HG03108 (cell line): ENCODE measurements around the gene ZNF14.
"Not testable (repeated sequence)": the region's sequence is repeated elsewhere in the genome, so short reads cannot be mapped to it uniquely, and the experiment has no call there.

Source experiments
- ATAC-seq: cut with Tn5 transposase; IDR thresholded peaks from one replicate; pipeline ENCODE4 v1.9.1; 2021; ENCODE audit warnings: moderate library complexity; ENCODE audit not compliant: unreplicated experiment

ZNF14 gene

DNA sequence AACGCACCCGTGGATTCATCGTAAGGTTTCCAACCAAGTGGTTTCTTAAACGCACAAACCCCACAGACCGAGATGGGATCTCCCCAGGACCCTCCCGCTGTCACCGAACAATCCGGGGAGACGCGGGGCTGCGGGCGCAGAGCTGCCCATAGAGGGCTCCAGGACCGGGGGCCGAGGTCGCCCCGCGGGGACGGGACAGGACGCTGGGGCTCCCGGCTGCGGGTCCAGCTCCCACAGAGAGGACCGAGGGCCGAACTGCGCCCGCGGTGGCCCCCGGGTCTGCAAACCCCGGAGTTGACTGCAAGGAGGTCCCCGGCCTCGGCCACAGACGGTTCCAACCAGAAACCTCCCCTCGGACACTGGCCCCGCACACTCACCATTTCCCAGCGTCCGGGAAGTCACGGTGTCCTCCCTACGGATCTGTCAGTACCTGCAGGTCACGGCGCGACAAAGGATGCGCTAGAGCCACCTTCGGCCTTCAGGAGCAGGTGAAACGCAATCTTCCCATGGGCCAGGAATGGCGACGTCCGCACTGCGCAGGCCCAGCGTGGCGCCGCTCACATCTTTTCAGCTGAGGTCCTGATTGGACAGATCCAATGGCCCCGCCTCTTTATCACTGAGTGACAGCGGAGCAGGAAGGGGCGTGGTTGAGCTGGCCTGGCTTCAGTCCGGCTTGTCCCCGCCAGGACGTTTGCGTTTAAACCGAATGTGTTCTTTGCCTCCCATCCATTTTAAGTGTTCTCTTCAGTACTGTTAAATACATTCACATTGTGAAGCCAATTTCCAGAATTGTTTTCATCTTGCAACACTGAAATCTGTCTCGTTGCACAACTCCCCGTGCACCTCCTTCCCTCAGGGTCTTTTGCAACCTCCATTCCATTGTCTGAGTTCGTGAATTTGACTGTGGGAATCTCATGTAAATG lies at the start of gene ZNF14:
ZNF14 (minus strand) TSS at position 534 of the 923 bp plus-strand sequence; CDS start at position 380, 154 bp downstream.
- ATAC-seq = peak; percentile 99

DNA sequence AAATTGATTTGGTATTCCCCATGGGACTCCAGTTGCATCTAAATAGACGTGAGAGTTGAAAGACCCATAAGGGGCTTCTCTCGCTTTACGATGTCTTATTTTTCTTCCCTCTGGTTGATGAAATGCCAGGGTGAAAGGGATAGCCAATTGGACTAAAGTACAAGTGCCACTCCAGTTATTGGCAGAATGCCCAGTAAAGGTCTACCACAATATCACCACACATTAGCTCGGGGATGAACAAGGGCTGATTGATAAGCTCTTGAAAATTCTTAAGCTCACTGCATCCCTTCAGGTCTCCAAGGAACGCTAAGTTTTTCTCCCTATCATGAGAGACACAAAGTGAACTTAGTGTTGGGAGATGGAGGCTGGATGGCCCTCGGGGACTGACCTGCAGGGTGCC lies 48.9 kb upstream of the ZNF14 start:
- not testable (repeated sequence) for ATAC-seq

DNA sequence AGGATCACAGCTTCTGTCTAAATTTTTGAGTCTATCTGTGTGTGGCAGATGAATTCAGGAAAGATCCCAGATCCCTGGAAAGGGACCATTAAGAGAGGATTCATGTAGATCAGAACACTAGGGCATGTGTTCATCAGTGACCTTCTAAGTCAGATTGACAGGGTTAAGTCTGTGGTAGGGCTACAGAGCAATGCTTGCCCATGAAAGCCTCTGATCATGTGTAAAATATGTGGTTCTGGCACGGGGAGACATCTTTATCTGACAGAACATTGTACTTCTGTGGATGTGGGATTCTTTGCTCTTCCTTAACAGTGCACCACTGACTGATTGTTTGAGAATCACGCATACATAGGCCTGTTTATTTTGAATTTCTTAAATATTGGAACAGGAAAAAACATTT lies 45.8 kb upstream of the ZNF14 start:
- no peak for ATAC-seq

- ATAC-seq = no peak
Measured at GRCh38 chr19:19777692-19778091, 44.8 kb upstream of the ZNF14 start.

- peak; percentile 99 for ATAC-seq
Measured at GRCh38 chr19:19776206-19777008, 43.5 kb upstream of the ZNF14 start.

- no peak for ATAC-seq
Measured at GRCh38 chr19:19775891-19776205, 42.9 kb upstream of the ZNF14 start.

- ATAC-seq = no peak
Measured at GRCh38 chr19:19774354-19775033, 41.6 kb upstream of the ZNF14 start.

DNA sequence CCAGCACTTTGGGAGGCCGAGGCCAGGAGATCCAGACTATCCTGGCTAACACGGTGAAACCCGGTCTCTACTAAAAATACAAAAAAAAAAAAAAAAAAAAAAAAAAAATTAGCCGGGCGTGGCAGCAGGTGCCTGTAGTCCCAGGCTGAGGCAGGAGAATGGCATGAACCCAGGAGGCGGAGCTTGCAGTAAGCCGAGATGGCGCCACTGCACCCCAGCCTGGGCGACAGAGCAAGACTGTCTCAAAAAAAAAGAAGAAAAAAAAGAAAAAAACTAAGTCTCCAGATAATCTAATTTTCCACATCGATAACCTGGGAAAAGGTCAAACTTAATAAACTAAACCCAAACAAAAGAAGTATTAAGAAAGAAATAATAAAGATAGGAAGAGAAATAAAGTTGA lies 39.1 kb upstream of the ZNF14 start:
- not testable (repeated sequence) for ATAC-seq

DNA sequence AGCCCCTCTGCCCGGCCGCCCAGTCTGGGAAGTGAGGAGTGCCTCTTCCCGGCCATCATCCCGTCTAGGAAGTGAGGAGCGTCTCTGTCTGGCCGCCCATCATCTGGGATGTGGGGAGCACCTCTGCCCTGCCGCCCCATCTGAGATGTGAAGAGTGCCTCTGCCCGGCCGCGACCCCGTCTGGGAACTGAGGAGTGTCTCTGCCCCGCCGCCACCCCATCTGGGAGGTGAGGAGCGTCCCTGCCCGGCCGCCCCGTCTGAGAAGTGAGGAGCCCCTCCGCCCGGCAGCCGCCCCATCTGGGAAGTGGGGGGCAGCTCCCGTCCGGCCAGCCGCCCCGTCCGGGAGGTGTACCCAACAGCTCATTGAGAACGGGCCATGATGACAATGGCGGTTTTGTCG lies 37.1 kb upstream of the ZNF14 start:
- ATAC-seq = not testable (repeated sequence)

GRCh38 chr19:19758164-19758563 lies 25.3 kb upstream of the ZNF14 start:
- ATAC-seq = no peak

GRCh38 chr19:19752760-19753403 lies 20.0 kb upstream of the ZNF14 start:
- no peak for ATAC-seq

DNA sequence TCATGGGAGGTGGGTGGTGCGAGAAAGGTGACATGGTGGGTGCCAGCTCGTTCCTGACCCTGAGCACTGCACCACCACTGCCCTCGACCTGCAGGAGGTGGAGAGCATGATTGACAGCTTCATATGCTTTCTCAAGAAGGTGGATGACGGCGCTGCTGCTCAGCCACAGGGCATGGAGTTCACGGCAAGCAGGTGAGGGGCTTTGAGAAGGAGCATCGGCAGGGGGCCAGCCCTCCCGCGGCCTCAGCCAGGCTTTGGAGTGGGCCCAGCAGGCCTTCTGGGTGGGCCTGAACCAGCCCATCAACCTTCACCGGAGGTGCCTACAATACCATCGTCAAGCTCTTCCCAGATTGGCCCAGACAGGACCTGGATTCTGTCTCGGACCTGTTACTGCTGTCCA lies 18.9 kb upstream of the ZNF14 start:
- no peak for ATAC-seq

DNA sequence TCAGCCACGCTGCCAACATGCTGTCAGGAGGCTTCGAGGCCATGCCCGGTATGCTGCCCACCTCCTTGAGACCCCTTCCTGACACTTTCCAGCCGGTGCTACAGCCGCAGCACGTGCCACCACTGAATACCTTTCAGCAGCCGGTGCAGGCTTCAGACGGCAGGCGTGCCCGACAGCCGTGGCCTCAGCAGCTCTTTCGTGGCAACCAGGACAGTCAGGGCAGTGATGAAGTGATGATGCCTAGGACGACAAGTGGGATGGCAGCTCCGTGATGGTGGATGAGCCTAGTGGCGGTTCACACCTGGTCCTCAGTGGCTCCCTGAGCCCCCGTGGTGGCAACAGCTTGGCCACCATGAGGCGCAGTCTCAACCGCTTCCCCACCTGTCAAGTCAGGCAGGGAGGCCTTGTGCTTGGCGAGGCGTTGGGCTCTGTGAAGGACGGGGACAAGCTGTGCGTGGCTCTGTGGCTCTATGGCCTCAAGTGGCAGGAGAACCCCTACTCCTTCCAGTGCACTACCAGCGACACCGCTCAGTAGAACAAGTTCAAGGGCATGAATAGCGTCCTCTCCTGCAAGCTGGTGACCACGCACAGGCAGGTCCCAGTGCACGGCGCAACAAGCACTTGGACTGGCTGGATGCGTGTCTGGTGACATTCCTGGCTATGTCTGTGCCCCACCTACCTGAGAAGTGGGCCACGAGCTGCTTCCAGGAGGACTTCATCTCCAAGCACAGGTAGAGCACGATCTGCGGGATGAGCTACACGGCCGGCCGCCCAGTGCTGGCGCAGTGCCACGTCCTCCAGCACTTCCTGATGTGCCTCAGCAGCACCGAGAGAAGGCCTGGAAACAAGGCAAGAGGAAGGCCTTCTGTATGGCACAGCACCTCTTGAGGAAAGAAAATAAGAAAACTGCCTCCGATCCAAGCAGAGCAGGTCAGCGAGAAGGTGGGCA lies 18.2 kb upstream of the ZNF14 start:
- no peak for ATAC-seq

DNA sequence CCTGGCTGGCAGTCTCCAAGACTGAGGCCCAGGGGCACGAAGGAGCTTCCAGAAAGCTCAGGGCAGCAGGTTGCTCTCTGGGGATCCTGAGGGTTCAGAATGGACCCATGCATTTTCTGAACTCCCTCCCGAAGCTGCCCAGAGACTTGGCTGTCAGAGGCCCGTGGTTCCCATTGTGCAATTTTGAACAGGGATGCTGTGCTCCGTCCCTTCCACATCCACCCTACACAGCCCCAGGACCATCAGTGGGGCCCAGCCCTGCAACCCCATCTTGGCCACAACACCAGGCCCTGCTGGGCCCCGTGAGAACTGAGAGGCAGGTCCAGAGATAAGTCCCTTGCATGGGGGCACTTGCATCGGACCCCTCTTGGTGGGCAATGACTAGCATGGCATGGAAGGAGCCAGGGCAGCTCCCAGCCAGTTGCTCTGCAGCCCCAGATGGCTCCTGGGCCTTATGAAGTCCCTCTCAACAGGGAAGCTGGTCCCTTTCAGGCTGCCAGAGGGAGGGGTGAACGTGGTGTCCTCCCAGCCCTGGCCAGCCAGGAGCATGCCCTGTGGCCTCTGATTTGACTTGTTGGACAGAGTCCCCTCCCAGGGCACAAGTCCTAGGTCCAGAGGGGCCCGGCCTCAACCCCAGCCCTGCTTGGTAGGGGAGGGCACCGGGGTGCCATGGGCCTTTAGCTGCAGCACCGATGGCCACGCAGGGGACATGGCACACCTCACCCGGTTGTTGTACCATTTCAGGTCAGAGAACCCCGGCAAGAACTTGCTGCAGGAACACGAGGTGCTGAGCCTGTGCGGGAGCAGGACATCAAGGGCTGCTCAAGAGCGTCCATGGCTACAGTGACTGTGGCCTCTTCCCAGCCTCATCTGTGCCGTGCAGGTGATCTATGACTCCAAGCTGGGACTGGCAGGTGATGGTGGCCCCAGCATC lies 17.3 kb upstream of the ZNF14 start:
- ATAC-seq = no peak

DNA sequence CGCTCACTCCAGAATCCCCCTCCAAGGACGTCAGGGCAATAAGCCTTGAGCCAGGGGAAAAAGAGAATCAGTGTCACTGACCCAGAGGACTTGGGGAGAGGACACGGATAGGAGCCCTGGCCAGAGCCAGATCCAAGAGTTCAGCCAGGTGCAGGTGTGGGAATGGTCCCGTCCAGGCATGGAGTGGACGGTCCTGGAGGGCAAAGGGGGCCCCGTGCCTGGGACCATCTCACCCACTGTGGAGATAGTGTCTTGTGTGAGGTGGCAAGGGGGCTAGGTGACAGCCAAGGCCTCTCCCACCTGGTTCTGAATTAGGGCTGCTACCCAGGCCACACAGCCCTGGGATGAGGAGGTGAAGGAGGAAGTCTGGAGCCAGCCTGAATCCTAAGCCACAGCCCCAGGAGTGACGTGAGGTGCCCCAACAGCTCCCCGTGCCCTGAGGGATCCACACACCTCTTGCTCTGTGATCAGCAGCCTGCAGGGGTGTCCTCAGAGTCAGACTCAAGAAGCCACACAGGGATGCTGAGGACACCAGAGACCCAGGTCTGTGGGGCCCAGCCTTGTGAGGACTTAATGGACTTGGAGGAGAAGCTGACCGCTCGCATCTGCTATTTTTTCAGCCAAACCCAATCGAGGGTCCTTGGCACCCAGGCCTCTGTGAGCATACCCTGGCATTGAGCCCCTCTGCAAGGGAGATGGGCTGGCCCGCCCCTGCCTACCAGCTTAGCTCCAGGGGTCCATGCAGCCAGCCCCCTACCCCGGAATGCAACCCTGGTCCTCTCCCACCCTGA lies 16.4 kb upstream of the ZNF14 start:
- no peak for ATAC-seq

- no peak for ATAC-seq
Measured at GRCh38 chr19:19748249-19748938, 15.5 kb upstream of the ZNF14 start.
